ENCODE results near the gene CD300LD.
A peak's percentile ranks its signal among the peaks of the same experiment; 100 is the strongest.

The CD300LD gene

DNA sequence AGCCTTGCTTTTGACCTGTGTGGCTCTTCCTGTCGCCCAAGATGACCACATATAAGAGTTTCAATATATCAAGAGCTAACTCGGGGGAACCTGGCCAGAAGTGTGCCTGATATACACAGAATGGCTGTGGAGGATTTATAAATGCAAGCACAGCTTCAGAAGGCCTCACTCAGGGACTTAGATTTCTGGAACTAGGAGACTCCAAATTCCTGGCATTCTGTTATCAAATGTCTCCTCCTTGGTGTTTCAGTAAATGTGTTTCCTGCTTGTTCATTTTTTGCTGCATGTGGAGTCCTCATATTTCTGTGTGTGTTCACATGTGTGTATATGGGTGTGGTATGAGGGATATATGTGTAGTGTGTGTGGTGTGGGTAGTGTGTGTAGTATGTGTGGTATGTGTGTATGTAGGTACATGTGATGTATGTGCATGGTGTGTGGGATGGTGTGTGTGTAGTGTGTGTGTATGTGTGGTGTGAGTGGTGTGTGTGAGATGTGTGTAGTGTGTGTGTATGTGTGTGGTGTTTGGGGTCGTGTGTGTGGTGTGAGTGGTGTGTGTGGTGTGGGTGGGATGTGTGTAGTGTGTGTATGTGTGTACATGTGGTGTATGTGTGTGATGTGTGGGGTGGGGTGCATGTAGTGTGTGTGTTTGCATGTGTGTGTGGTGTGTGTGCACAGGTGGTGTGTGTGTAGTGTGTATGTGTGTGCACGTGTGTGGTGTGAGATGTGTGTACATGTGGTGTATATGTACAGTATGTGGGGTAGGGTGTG is 23.8 kb downstream of the CD300LD start:
- TF ChIP-seq, protein P1, sequence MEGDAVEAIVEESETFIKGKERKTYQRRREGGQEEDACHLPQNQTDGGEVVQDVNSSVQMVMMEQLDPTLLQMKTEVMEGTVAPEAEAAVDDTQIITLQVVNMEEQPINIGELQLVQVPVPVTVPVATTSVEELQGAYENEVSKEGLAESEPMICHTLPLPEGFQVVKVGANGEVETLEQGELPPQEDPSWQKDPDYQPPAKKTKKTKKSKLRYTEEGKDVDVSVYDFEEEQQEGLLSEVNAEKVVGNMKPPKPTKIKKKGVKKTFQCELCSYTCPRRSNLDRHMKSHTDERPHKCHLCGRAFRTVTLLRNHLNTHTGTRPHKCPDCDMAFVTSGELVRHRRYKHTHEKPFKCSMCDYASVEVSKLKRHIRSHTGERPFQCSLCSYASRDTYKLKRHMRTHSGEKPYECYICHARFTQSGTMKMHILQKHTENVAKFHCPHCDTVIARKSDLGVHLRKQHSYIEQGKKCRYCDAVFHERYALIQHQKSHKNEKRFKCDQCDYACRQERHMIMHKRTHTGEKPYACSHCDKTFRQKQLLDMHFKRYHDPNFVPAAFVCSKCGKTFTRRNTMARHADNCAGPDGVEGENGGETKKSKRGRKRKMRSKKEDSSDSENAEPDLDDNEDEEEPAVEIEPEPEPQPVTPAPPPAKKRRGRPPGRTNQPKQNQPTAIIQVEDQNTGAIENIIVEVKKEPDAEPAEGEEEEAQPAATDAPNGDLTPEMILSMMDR (IDR thresholded peaks at IDR 0.05; ENCODE audit: borderline replicate concordance, control extremely low read depth, extremely low read depth, insufficient read depth, missing control alignments): no peak
- DNase-seq (ENCODE audit: low spot score): no peak
- in situ Hi-C loops (cut with MboI; ENCODE audit: low sequenced_read_pairs, unreplicated experiment): no loop called here

DNA sequence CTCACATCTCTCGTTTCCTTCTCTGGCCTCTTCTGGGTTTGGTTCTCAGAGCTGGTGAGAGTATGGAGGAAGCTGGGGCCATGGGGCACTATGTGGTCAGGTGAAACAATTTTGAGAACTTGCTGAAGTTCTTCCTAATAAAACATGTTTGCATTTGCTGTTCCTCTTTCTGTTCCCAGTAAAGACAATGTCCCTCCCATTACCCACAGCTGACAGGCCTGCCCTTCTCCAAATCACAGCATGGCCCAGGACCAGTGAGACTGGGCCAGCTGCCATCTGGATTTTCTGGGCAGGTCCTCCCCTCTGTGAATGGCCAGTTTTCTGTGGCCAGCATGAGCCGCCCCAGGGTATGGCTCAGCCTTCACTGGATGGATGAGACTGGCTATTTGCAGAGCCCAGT is 24.7 kb downstream of the CD300LD start, which contains the start of gene CD300H:
CD300H (minus strand) TSS at position 113 of the 400 bp plus-strand sequence.
- TF ChIP-seq, protein P1 (IDR thresholded peaks at IDR 0.05; ENCODE audit: borderline replicate concordance, control extremely low read depth, extremely low read depth, insufficient read depth, missing control alignments): no peak
- DNase-seq (ENCODE audit: low spot score): no peak

DNA sequence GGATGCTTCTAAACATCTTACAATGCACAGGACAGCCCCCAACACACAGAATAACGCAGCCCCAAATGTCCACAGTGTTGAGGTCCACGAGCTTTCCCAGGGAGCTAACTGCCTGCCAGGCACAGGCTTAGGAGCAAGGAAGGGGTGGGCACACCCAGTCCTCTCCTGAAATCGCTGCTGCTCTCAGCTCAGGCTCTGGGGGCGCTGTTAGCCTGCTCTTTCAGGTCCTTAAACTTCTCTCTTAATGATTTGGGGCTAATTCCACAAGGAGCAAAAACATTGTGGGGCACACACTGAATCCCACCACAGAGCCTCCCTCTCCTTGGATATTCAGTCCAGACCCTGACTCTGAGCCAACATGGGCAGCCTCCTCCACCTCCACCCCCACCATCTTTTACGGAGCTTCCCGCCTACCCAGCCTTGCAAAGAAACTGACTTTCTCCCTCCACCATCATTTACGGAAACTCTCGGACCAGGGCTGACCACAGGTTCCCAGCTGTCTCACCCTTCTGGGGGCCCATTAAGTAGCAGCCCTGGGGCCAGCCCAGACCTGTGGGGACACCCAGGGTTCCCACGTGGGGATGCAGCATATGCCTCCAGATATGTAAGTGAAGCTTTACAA is 25.8 kb downstream of the CD300LD start:
- in situ Hi-C loops (cut with MboI; ENCODE audit: low sequenced_read_pairs, unreplicated experiment): no loop called here
- peak; percentile 66 for DNase-seq (ENCODE audit: low spot score)
- TF ChIP-seq, protein P1 (IDR thresholded peaks at IDR 0.05; ENCODE audit: borderline replicate concordance, control extremely low read depth, extremely low read depth, insufficient read depth, missing control alignments): peak; percentile 53

More for the DNA sequence above, 24.7 kb downstream of the CD300LD start, which contains the start of gene CD300H:
- in situ Hi-C loops (cut with MboI; ENCODE audit: low sequenced_read_pairs, unreplicated experiment): no loop called here

- DNase-seq (ENCODE audit: low spot score): no peak
- in situ Hi-C loops (cut with MboI; ENCODE audit: low sequenced_read_pairs, unreplicated experiment): no loop called here
- TF ChIP-seq, protein P1 (IDR thresholded peaks at IDR 0.05; ENCODE audit: borderline replicate concordance, control extremely low read depth, extremely low read depth, insufficient read depth, missing control alignments): no peak
These were observed 27.0 kb downstream of the CD300LD start for GRCh38 chr17:74565126-74565525.

DNA sequence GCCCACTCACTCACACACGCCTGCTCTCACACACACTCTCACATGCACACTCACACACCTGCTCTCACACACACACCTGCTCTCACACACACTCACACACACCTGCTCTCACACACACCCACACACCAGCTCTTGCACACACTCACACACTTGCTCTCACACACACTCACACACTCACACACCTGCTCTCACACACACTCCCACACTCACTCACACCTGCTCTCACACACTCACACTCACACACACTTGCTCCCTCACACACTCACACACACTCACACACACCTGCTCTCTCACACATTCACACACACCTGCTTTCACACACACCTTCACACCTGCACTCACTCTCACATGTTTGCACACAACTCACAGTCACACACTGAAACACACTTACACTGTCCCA is 28.7 kb downstream of the CD300LD start:
- DNase-seq (ENCODE audit: low spot score): no peak
- TF ChIP-seq, protein P1 (IDR thresholded peaks at IDR 0.05; ENCODE audit: borderline replicate concordance, control extremely low read depth, extremely low read depth, insufficient read depth, missing control alignments): no peak
- in situ Hi-C loops (cut with MboI; ENCODE audit: low sequenced_read_pairs, unreplicated experiment): no loop called here

GRCh38 chr17:74561586-74561985 is 30.5 kb downstream of the CD300LD start:
- TF ChIP-seq, protein P1 (IDR thresholded peaks at IDR 0.05; ENCODE audit: borderline replicate concordance, control extremely low read depth, extremely low read depth, insufficient read depth, missing control alignments): no peak
- in situ Hi-C loops (cut with MboI; ENCODE audit: low sequenced_read_pairs, unreplicated experiment): no loop called here
- DNase-seq (ENCODE audit: low spot score): no peak

All from GM13976 (cell line).